Measurements from ENCODE around the gene ACACA. TPM values are rescaled to one million over a fixed set of nuclear protein-coding genes. Genes with fewer than 3 reads are reported as not detected.

ACACA gene
- total RNA-seq, 4 donors from 2014 or later, result 4.7 to 75.1 (median 41.9) TPM

DNA sequence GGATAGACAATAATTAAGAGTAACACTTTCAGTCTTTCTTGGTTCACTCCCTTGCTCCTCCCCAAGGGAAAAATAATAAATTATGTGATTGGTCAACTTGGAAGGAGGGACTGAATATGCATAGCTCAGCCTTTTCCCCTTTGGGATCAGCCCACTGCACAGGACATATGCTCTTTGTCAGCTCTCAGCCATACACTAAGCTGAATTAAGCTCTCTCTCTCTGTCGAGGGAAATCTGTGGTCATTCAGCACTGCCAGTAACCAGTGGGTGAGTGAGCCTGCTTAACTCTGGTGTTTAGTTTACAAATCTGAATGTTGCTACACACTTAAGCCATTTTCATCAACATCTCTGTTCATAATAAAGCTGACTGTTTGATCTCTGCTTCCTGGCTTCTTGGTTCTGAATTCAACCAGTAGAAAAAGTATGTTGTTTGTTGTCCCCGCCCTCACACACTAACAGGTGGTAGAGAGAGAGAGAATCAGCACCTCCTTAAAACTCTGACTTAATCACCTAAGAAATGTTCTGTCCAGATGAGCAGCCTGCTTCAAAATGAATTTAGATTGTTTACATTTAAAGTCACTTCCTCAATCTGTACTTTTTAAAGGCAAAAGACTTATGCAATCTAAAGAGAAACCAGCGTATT is 133.1 kb downstream of the ACACA start:
- TF ChIP-seq POLR2A (IDR thresholded peaks at IDR 0.05) (no peak), CTCF (IDR thresholded peaks at IDR 0.05) (no peak)
- no peak for DNase-seq
- H3K9me3 ChIP-seq, result no peaks in the 10 kb centered on the region
- H3K36me3 ChIP-seq, result no peaks in the 10 kb centered on the region
- no peaks in the 10 kb centered on the region for H3K27me3 ChIP-seq
- peak overlapping the region; percentile 15 to 33 for H3K27ac ChIP-seq
- H3K4me3 ChIP-seq, result no peak overlapping the region
- H3K4me1 ChIP-seq, result peaks cover 0 to 4% of the 10 kb centered on the region in 2 donors
- intact Hi-C loops (cut with DNase I; ENCODE audit: low total_unique reads), result no loop called here

- TF ChIP-seq POLR2A (IDR thresholded peaks at IDR 0.05) (no peak), CTCF (IDR thresholded peaks at IDR 0.05) (no peak)
- H3K36me3 ChIP-seq, result no peaks in the 10 kb centered on the region
- DNase-seq, result no peak
- intact Hi-C loops (cut with DNase I; ENCODE audit: low total_unique reads), result no loop called here
- H3K27me3 ChIP-seq, result no peaks in the 10 kb centered on the region
- H3K4me1 ChIP-seq, result no peaks in the 10 kb centered on the region
- H3K27ac ChIP-seq, result no peak overlapping the region
- H3K4me3 ChIP-seq, result no peak overlapping the region
- H3K9me3 ChIP-seq, result peaks cover 0 to 5% of the 10 kb centered on the region in 2 donors
Observed at GRCh38 chr17:37265446-37266173, 141.0 kb downstream of the ACACA start.

- TF ChIP-seq CTCF (IDR thresholded peaks at IDR 0.05) (no peak), POLR2A (IDR thresholded peaks at IDR 0.05) (no peak)
- Histone ChIP-seq H3K27me3 (no peaks in the 10 kb centered on the region), H3K9me3 (peaks cover 0 to 5% of the 10 kb centered on the region in 2 donors), H3K4me3 (no peak overlapping the region), H3K4me1 (no peaks in the 10 kb centered on the region), H3K36me3 (no peaks in the 10 kb centered on the region), H3K27ac (no peak overlapping the region)
- no peak for DNase-seq
- intact Hi-C loops (cut with DNase I; ENCODE audit: low total_unique reads), result no loop called here
Observed at GRCh38 chr17:37261286-37261685, 145.3 kb downstream of the ACACA start.

GRCh38 chr17:37259030-37259735 is 147.5 kb downstream of the ACACA start:
- Histone ChIP-seq H3K4me3 (no peak overlapping the region), H3K27ac (no peak overlapping the region), H3K4me1 (no peaks in the 10 kb centered on the region), H3K27me3 (no peaks in the 10 kb centered on the region), H3K9me3 (no peaks in the 10 kb centered on the region), H3K36me3 (no peaks in the 10 kb centered on the region)
- TF ChIP-seq POLR2A (IDR thresholded peaks at IDR 0.05) (no peak), CTCF (IDR thresholded peaks at IDR 0.05) (no peak)
- intact Hi-C loops (cut with DNase I; ENCODE audit: low total_unique reads), result no loop called here
- DNase-seq, result no peak

DNA sequence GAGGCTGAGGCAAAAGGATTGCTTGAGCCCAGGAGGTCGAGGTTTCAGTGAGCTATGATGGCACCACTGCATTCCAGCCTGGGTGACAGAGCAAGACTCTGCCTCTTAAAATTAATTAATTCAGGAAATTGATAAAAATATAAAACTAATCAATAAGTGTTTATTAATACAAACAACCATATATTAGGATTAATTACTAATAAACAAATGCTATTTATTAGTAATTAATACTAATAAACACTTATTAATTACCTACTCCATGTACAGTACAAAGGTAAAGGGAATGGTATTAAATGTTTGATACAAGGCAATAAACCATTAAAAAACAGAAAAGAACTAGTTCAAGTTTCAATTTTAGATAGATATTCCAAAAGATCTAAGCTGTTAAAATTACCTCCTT is 150.0 kb downstream of the ACACA start:
- H3K27ac ChIP-seq, result no peak overlapping the region
- H3K27me3 ChIP-seq, result no peaks in the 10 kb centered on the region
- no peak overlapping the region for H3K4me3 ChIP-seq
- DNase-seq, result no peak
- no peaks in the 10 kb centered on the region for H3K9me3 ChIP-seq
- intact Hi-C loops (cut with DNase I; ENCODE audit: low total_unique reads), result no loop called here
- no peaks in the 10 kb centered on the region for H3K36me3 ChIP-seq
- TF ChIP-seq POLR2A (IDR thresholded peaks at IDR 0.05), result no peak
- TF ChIP-seq CTCF (IDR thresholded peaks at IDR 0.05), result no peak
- no peaks in the 10 kb centered on the region for H3K4me1 ChIP-seq

All from uterus (tissue), 4 donors.